Measurements from ENCODE around the gene NKG7.

Gene NKG7

GRCh38 chr19:51354742-51355148, 17.7 kb downstream of the NKG7 start:
- H3K4ac ChIP-seq (ENCODE audit: low read depth in 1 of 2, low read length in 2 of 2) = no peak overlapping the region
- WGBS = 5% methylated on average over 4 of the region's 8 CpGs
- peak overlapping the region in 1 of 2 experiments; percentile 35 for H2BK12ac ChIP-seq (ENCODE audit: low read length in 2 of 2)

GRCh38 chr19:51354103-51354741, 18.2 kb downstream of the NKG7 start:
- H3K14ac ChIP-seq (ENCODE audit: low read length in 2 of 2) = peak overlapping the region in 1 of 2 experiments; percentile 3
- H3K4me1 ChIP-seq (ENCODE audit: control insufficient read depth, insufficient read depth, low read depth, low read length) = peaks cover 10% of the 10 kb centered on the region
- no peak overlapping the region for H3K9ac ChIP-seq (ENCODE audit: low read length)
- peak overlapping the region; percentile 0 to 69 for H2BK12ac ChIP-seq (ENCODE audit: low read length in 2 of 2)
- H3K27me3 ChIP-seq (ENCODE audit: control insufficient read depth in 1 of 2, insufficient read depth in 1 of 2, low read length in 2 of 2) = no peaks in the 10 kb centered on the region
- H4K8ac ChIP-seq (ENCODE audit: low read length) = peak overlapping the region; percentile 52
- DNase-seq = no peak
- H2AFZ ChIP-seq (ENCODE audit: low read depth, low read length) = no peak overlapping the region
- no peak overlapping the region for H2BK15ac ChIP-seq (ENCODE audit: low read depth, poor library complexity, severe bottlenecking)
- peaks cover 38 to 44% of the 10 kb centered on the region in 2 experiments for H3K36me3 ChIP-seq (ENCODE audit: control insufficient read depth in 1 of 2, insufficient read depth in 2 of 2, low read depth in 1 of 2, low read length in 2 of 2)
- no peak overlapping the region for H3K27ac ChIP-seq (ENCODE audit: low read length, poor library complexity, severe bottlenecking)
- no peak overlapping the region for H2AK5ac ChIP-seq (ENCODE audit: low read length, severe bottlenecking)
- peak overlapping the region in 1 of 2 experiments; percentile 15 for H3K4ac ChIP-seq (ENCODE audit: low read depth in 1 of 2, low read length in 2 of 2)
- H2BK5ac ChIP-seq (ENCODE audit: low read depth, low read length, poor library complexity, severe bottlenecking) = no peak overlapping the region
- H3K23ac ChIP-seq (ENCODE audit: low read length in 2 of 2) = no peak overlapping the region
- H3K4me3 ChIP-seq (ENCODE audit: insufficient read depth in 1 of 2, low read depth in 1 of 2, low read length in 2 of 2) = no peak overlapping the region
- H3K9me3 ChIP-seq (ENCODE audit: control insufficient read depth, low read length) = no peaks in the 10 kb centered on the region
- no peak overlapping the region for H2BK120ac ChIP-seq (ENCODE audit: low read depth, low read length)
- H4K91ac ChIP-seq (ENCODE audit: low read length) = peak overlapping the region; percentile 71
- WGBS = 56% methylated on average over 10 of the region's 12 CpGs
- H3K4me2 ChIP-seq (ENCODE audit: low read length, poor library complexity, severe bottlenecking) = no peak overlapping the region
- peak overlapping the region; percentile 75 to 77 for H3K18ac ChIP-seq (ENCODE audit: low read depth in 1 of 2, low read length in 2 of 2)
- H3K79me1 ChIP-seq (replicated peaks; ENCODE audit: low read length, poor library complexity, severe bottlenecking) = peaks cover 16% of the 10 kb centered on the region

More at GRCh38 chr19:51354742-51355148, 17.7 kb downstream of the NKG7 start:
- H2BK15ac ChIP-seq (ENCODE audit: low read depth, poor library complexity, severe bottlenecking) = no peak overlapping the region
- H4K91ac ChIP-seq (ENCODE audit: low read length) = no peak overlapping the region
- peak; percentile 46 for DNase-seq
- no peak overlapping the region for H3K14ac ChIP-seq (ENCODE audit: low read length in 2 of 2)
- no peaks in the 10 kb centered on the region for H3K9me3 ChIP-seq (ENCODE audit: control insufficient read depth, low read length)
- H2BK120ac ChIP-seq (ENCODE audit: low read depth, low read length) = no peak overlapping the region
- H3K9ac ChIP-seq (ENCODE audit: low read length) = no peak overlapping the region
- H3K18ac ChIP-seq (ENCODE audit: low read depth in 1 of 2, low read length in 2 of 2) = no peak overlapping the region
- H3K4me3 ChIP-seq (ENCODE audit: insufficient read depth in 1 of 2, low read depth in 1 of 2, low read length in 2 of 2) = no peak overlapping the region
- peaks cover 33 to 44% of the 10 kb centered on the region in 2 experiments for H3K36me3 ChIP-seq (ENCODE audit: control insufficient read depth in 1 of 2, insufficient read depth in 2 of 2, low read depth in 1 of 2, low read length in 2 of 2)
- H3K4me2 ChIP-seq (ENCODE audit: low read length, poor library complexity, severe bottlenecking) = no peak overlapping the region
- no peak overlapping the region for H3K27ac ChIP-seq (ENCODE audit: low read length, poor library complexity, severe bottlenecking)
- H3K27me3 ChIP-seq (ENCODE audit: control insufficient read depth in 1 of 2, insufficient read depth in 1 of 2, low read length in 2 of 2) = no peaks in the 10 kb centered on the region
- H4K8ac ChIP-seq (ENCODE audit: low read length) = no peak overlapping the region
- peaks cover 12% of the 10 kb centered on the region for H3K4me1 ChIP-seq (ENCODE audit: control insufficient read depth, insufficient read depth, low read depth, low read length)
- no peak overlapping the region for H2BK5ac ChIP-seq (ENCODE audit: low read depth, low read length, poor library complexity, severe bottlenecking)
- H2AK5ac ChIP-seq (ENCODE audit: low read length, severe bottlenecking) = no peak overlapping the region
- H2AFZ ChIP-seq (ENCODE audit: low read depth, low read length) = no peak overlapping the region
- H3K23ac ChIP-seq (ENCODE audit: low read length in 2 of 2) = no peak overlapping the region
- peaks cover 17% of the 10 kb centered on the region for H3K79me1 ChIP-seq (replicated peaks; ENCODE audit: low read length, poor library complexity, severe bottlenecking)

- 96% methylated on average over 15 of the region's 16 CpGs for WGBS
- H2AK5ac ChIP-seq (ENCODE audit: low read length, severe bottlenecking) = no peak overlapping the region
- H4K8ac ChIP-seq (ENCODE audit: low read length) = no peak overlapping the region
- peaks cover 10% of the 10 kb centered on the region for H3K79me1 ChIP-seq (replicated peaks; ENCODE audit: low read length, poor library complexity, severe bottlenecking)
- H2BK12ac ChIP-seq (ENCODE audit: low read length in 2 of 2) = no peak overlapping the region
- DNase-seq = no peak
- H3K4me2 ChIP-seq (ENCODE audit: low read length, poor library complexity, severe bottlenecking) = no peak overlapping the region
- no peak overlapping the region for H2AFZ ChIP-seq (ENCODE audit: low read depth, low read length)
- H2BK15ac ChIP-seq (ENCODE audit: low read depth, poor library complexity, severe bottlenecking) = no peak overlapping the region
- H2BK120ac ChIP-seq (ENCODE audit: low read depth, low read length) = no peak overlapping the region
- H3K27ac ChIP-seq (ENCODE audit: low read length, poor library complexity, severe bottlenecking) = no peak overlapping the region
- no peak overlapping the region for H3K4ac ChIP-seq (ENCODE audit: low read depth in 1 of 2, low read length in 2 of 2)
- H4K91ac ChIP-seq (ENCODE audit: low read length) = peak overlapping the region; percentile 54
- H3K14ac ChIP-seq (ENCODE audit: low read length in 2 of 2) = no peak overlapping the region
- H3K4me1 ChIP-seq (ENCODE audit: control insufficient read depth, insufficient read depth, low read depth, low read length) = peaks cover 7% of the 10 kb centered on the region
- H3K4me3 ChIP-seq (ENCODE audit: insufficient read depth in 1 of 2, low read depth in 1 of 2, low read length in 2 of 2) = no peak overlapping the region
- H3K9ac ChIP-seq (ENCODE audit: low read length) = no peak overlapping the region
- H3K23ac ChIP-seq (ENCODE audit: low read length in 2 of 2) = no peak overlapping the region
- H2BK5ac ChIP-seq (ENCODE audit: low read depth, low read length, poor library complexity, severe bottlenecking) = no peak overlapping the region
- H3K18ac ChIP-seq (ENCODE audit: low read depth in 1 of 2, low read length in 2 of 2) = no peak overlapping the region
- H3K36me3 ChIP-seq (ENCODE audit: control insufficient read depth in 1 of 2, insufficient read depth in 2 of 2, low read depth in 1 of 2, low read length in 2 of 2) = peaks cover 41 to 50% of the 10 kb centered on the region in 2 experiments
- H3K9me3 ChIP-seq (ENCODE audit: control insufficient read depth, low read length) = no peaks in the 10 kb centered on the region
- no peaks in the 10 kb centered on the region for H3K27me3 ChIP-seq (ENCODE audit: control insufficient read depth in 1 of 2, insufficient read depth in 1 of 2, low read length in 2 of 2)
Observed at GRCh38 chr19:51352783-51353360, 19.6 kb downstream of the NKG7 start.

GRCh38 chr19:51351266-51351990, 21.0 kb downstream of the NKG7 start:
- Histone ChIP-seq H3K27ac (ENCODE audit: low read length, poor library complexity, severe bottlenecking) (no peak overlapping the region), H4K91ac (ENCODE audit: low read length) (no peak overlapping the region), H2AFZ (ENCODE audit: low read depth, low read length) (no peak overlapping the region), H3K36me3 (ENCODE audit: control insufficient read depth in 1 of 2, insufficient read depth in 2 of 2, low read depth in 1 of 2, low read length in 2 of 2) (peaks cover 49 to 61% of the 10 kb centered on the region in 2 experiments), H3K79me1 (replicated peaks; ENCODE audit: low read length, poor library complexity, severe bottlenecking) (peaks cover 7% of the 10 kb centered on the region), H3K14ac (ENCODE audit: low read length in 2 of 2) (no peak overlapping the region), H2BK5ac (ENCODE audit: low read depth, low read length, poor library complexity, severe bottlenecking) (no peak overlapping the region), H3K18ac (ENCODE audit: low read depth in 1 of 2, low read length in 2 of 2) (peak overlapping the region in 1 of 2 experiments; percentile 67), H2BK12ac (ENCODE audit: low read length in 2 of 2) (peak overlapping the region in 1 of 2 experiments; percentile 6), H3K9me3 (ENCODE audit: control insufficient read depth, low read length) (no peaks in the 10 kb centered on the region), H2BK15ac (ENCODE audit: low read depth, poor library complexity, severe bottlenecking) (peak overlapping the region; percentile 37), H2BK120ac (ENCODE audit: low read depth, low read length) (no peak overlapping the region), H3K4me3 (ENCODE audit: insufficient read depth in 1 of 2, low read depth in 1 of 2, low read length in 2 of 2) (no peak overlapping the region), H4K8ac (ENCODE audit: low read length) (no peak overlapping the region), H3K27me3 (ENCODE audit: control insufficient read depth in 1 of 2, insufficient read depth in 1 of 2, low read length in 2 of 2) (no peaks in the 10 kb centered on the region), H3K23ac (ENCODE audit: low read length in 2 of 2) (no peak overlapping the region), H3K4me2 (ENCODE audit: low read length, poor library complexity, severe bottlenecking) (no peak overlapping the region), H3K4ac (ENCODE audit: low read depth in 1 of 2, low read length in 2 of 2) (no peak overlapping the region), H2AK5ac (ENCODE audit: low read length, severe bottlenecking) (no peak overlapping the region), H3K4me1 (ENCODE audit: control insufficient read depth, insufficient read depth, low read depth, low read length) (peaks cover 7% of the 10 kb centered on the region), H3K9ac (ENCODE audit: low read length) (no peak overlapping the region)
- WGBS = 97% methylated on average over 11 of the region's 11 CpGs
- no peak for DNase-seq
